B cell (primary cell): Measurements from ENCODE around the gene PRR35. TPM values are rescaled to one million over a fixed set of nuclear protein-coding genes. Genes with fewer than 3 reads are reported as not detected.

Experiments used
- ATAC-seq: fragments of 200-7000 bp; cut with Tn5 transposase; one replicate; pipeline ENCODE4 v1.10.0; 2021; ENCODE audit warnings: low read depth, mild to moderate bottlenecking, moderate number of reproducible peaks, moderate library complexity
- CTCF ChIA-PET: fragments of 350-600 bp; sonication (Branson Sonifier 250); formaldehyde crosslinking; loops from one replicate; lab custom pipeline; 2021; ENCODE audit warnings: antibody characterized with exemption, inconsistent platforms; lab: Charles Lee
- POLR2A ChIA-PET: fragments of 350-600 bp; sonication (Branson Sonifier 250); formaldehyde crosslinking; loops from one replicate; lab custom pipeline; 2021; ENCODE audit warnings: antibody characterized with exemption; lab: Charles Lee
- DNase-seq: peaks from one replicate; pipeline ENCODE4 v3.0.0; 2013
- H2AFZ ChIP-seq: 2 replicates; pipeline ENCODE4 v1.6.1; 2012; ENCODE audit warnings: mild to moderate bottlenecking, low read depth, low read length; ENCODE audit not compliant: insufficient read depth, poor library complexity, severe bottlenecking
- H3K27ac ChIP-seq, 2 donors: 1 replicate in 1 of 2; 2 replicates in 1 of 2; pipeline ENCODE4 v1.5.1; 2012 to 2013; ENCODE audit warnings: low read length in 2 of 2, mild to moderate bottlenecking in 2 of 2, moderate library complexity in 1 of 2
- H3K27me3 ChIP-seq, 4 experiments: fragments of 200-600 bp in 1 of 4; sonication (generic) in 1 of 4; replicated peaks in 1 of 4; 1 replicate in 2 of 4; 2 replicates in 2 of 4; pipeline versions ENCODE4 v1.6.1 to v1.7.0; 2013 to 2016; ENCODE audit warnings: low read length in 3 of 4, mild to moderate bottlenecking in 2 of 4, mixed read lengths in 1 of 4, moderate library complexity in 1 of 4; ENCODE audit not compliant: insufficient read depth in 4 of 4, control insufficient read depth in 3 of 4; ENCODE audit errors: control extremely low read depth in 1 of 4
- H3K36me3 ChIP-seq, 2 experiments: replicated peaks in 1 of 2; 1 replicate in 1 of 2; 2 replicates in 1 of 2; pipeline versions ENCODE4 v1.6.1 to v1.7.1; 2013; ENCODE audit warnings: low read length in 1 of 2; ENCODE audit not compliant: insufficient read depth in 2 of 2, control insufficient read depth in 1 of 2; ENCODE audit errors: control extremely low read depth in 1 of 2, extremely low read depth in 1 of 2
- H3K4me1 ChIP-seq, 2 donors: fragments of 200-600 bp in 1 of 2; sonication (generic) in 1 of 2; 1 replicate in 1 of 2; 2 replicates in 1 of 2; pipeline versions ENCODE4 v1.5.1 to v1.6.1; 2013 to 2017; ENCODE audit warnings: low read length in 2 of 2; ENCODE audit not compliant: control insufficient read depth in 2 of 2, insufficient read depth in 2 of 2
- H3K4me2 ChIP-seq: replicated peaks from 2 replicates; pipeline ENCODE3; 2012; ENCODE audit warnings: mild to moderate bottlenecking, low read depth, low read length; ENCODE audit not compliant: poor library complexity, severe bottlenecking
- H3K4me3 ChIP-seq, 5 experiments: fragments of 200-600 bp in 1 of 5; sonication (generic) in 1 of 5; 1 replicate in 3 of 5; 2 replicates in 2 of 5; pipeline versions ENCODE4 v1.5.1 to v1.7.0; 2011 to 2016; ENCODE audit warnings: low read length in 4 of 5, mild to moderate bottlenecking in 4 of 5, low read depth in 2 of 5, control low read depth in 1 of 5, moderate library complexity in 1 of 5; ENCODE audit not compliant: insufficient read depth in 1 of 5; ENCODE audit errors: control extremely low read depth in 1 of 5, extremely low read depth in 1 of 5
- H3K79me2 ChIP-seq: fragments of 200-600 bp; sonication (generic); one replicate; pipeline ENCODE4 v1.6.0; 2016; ENCODE audit warnings: low read length; ENCODE audit not compliant: control insufficient read depth, insufficient read depth
- H3K9ac ChIP-seq: fragments of 200-600 bp; sonication (generic); 2 replicates; pipeline ENCODE4 v1.6.1; 2017; ENCODE audit warnings: mild to moderate bottlenecking, low read length, moderate library complexity
- H3K9me3 ChIP-seq, 3 donors: one replicate each; pipeline versions ENCODE4 v1.6.1 to v1.7.1; 2013; ENCODE audit warnings: low read length in 2 of 3; ENCODE audit not compliant: control insufficient read depth in 2 of 3, insufficient read depth in 1 of 3; ENCODE audit errors: control extremely low read depth in 1 of 3
- H4K20me1 ChIP-seq: 2 replicates; pipeline ENCODE4 v1.6.0; 2012; ENCODE audit warnings: mild to moderate bottlenecking, low read length; ENCODE audit not compliant: insufficient read depth, control insufficient read depth, poor library complexity, severe bottlenecking
- H3K27ac Mint-ChIP-seq: one replicate; pipeline ENCODE4 v1.8.0; 2021; ENCODE audit warnings: mixed read lengths
- H3K27me3 Mint-ChIP-seq: one replicate; pipeline ENCODE4 v1.8.0; 2021; ENCODE audit warnings: mixed read lengths
- H3K4me1 Mint-ChIP-seq: one replicate; pipeline ENCODE4 v1.8.0; 2021; ENCODE audit warnings: mixed read lengths
- H3K4me3 Mint-ChIP-seq: one replicate; pipeline ENCODE4 v1.8.0; 2021; ENCODE audit warnings: mixed read lengths
- H3K9me3 Mint-ChIP-seq: one replicate; pipeline ENCODE4 v1.8.0; 2022; ENCODE audit warnings: mixed read lengths; ENCODE audit not compliant: insufficient read depth
- CTCF ChIP-seq: fragments of 200-600 bp; IDR thresholded peaks from one replicate; pipeline ENCODE4 v1.8.0; 2022; ENCODE audit warnings: antibody characterized with exemption, mild to moderate bottlenecking
- EZH2 ChIP-seq: IDR thresholded peaks from 2 replicates; pipeline ENCODE4 v1.6.1; 2012; ENCODE audit warnings: borderline replicate concordance, low read depth, mild to moderate bottlenecking, moderate library complexity, low read length; ENCODE audit not compliant: insufficient read depth, poor library complexity, severe bottlenecking
- WGBS: methylation state at CpG from one replicate; pipeline ENCODE4 v1.1.5; 2013; ENCODE audit warnings: missing lambda C conversion rate; ENCODE audit not compliant: insufficient coverage; 5-methylcytosine and 5-hydroxymethylcytosine counted together
- intact Hi-C: fragments of 100-400 bp; cut with micrococcal nuclease; formaldehyde crosslinking; loops from one replicate; pipeline ENCODE4 v1.10.0; 2022
- polyA plus RNA-seq: library from polyadenylated mRNA; depleted of rRNA; stranded (reverse); fragments of >200 nt; gene quantifications from 2 replicates; pipeline ENCODE4 v1.2.3, GENCODE V29; 2012
- total RNA-seq, 2 donors: library from RNA; stranded (reverse); fragments of 120-200 nt in 1 of 2; gene quantifications; 1 replicate in 1 of 2; 2 replicates in 1 of 2; pipeline versions ENCODE4 v1.2.3 to v1.2.4, GENCODE V29; 2013 to 2022

Gene PRR35
- total and polyA plus RNA-seq, 2 donors (not counting 1 experiment from before 2014, with no cell fraction given), result not detected

DNA sequence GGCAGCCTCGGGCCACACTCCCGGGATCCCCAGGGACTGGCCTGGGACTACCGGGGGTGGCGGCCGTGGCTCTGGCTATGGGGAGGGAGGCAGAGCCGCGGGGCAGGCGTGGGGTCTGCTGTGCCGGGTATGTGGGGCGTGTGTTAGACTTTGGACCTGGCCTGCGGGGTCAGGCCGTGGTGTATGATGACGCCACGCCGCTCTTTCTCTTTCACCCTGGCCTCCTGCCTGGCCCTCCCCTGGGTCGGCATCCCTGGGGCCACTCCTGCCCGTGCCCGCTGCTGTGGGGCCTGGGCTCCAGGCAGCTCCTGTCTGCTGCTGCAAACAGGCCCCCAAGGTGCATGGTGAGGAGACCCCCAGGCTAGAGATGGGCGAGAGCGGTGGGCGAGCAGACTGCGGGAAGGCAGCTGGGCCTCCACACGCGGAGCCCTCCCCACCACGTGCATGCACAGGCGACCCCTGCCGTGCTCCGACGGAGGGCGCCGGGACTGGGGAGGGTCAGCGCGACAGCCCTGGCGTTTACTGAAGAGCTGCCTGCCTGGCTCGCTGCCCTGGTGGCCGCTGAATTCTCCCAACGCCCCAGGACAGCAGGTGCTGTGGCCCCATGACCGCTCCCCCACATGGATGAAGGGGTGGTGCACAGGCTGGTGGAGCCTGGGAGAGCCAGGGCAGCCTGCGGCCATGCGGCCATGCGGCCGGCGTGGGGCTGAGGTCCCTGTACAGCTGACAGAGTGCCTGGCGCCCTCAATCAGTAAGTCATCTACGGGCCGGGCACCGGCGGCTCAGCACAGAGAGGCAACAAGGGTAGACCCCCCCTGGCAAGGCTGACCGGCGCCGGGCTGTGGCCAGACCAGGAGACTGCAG is 16.7 kb upstream of the PRR35 start:
- CTCF ChIA-PET, result no interaction called here
- H3K9me3 ChIP-seq, result no peaks in the 10 kb centered on the region
- 97% methylated on average over 51 of the region's 51 CpGs for WGBS

More for the DNA sequence above, 16.7 kb upstream of the PRR35 start:
- TF ChIP-seq CTCF, result no peak
- TF ChIP-seq EZH2, result no peak
- H3K4me2 ChIP-seq, result no peak overlapping the region
- H3K9ac ChIP-seq, result no peak overlapping the region
- H3K4me1 ChIP-seq, result no peaks in the 10 kb centered on the region
- no peaks in the 10 kb centered on the region for H3K9me3 Mint-ChIP-seq
- intact Hi-C loops, result no loop called here
- no peaks in the 10 kb centered on the region for H3K36me3 ChIP-seq
- H3K4me3 ChIP-seq, result no peak overlapping the region
- H3K4me1 Mint-ChIP-seq, result no peaks in the 10 kb centered on the region
- POLR2A ChIA-PET, result no interaction called here
- H3K27ac ChIP-seq, result no peak overlapping the region
- peaks cover 45% of the 10 kb centered on the region for H3K79me2 ChIP-seq
- H3K27me3 Mint-ChIP-seq, result no peaks in the 10 kb centered on the region
- H3K27ac Mint-ChIP-seq, result no peak overlapping the region
- no peak overlapping the region for H3K4me3 Mint-ChIP-seq
- ATAC-seq, result no peak
- no peaks in the 10 kb centered on the region for H3K27me3 ChIP-seq
- no peak for DNase-seq
- H2AFZ ChIP-seq, result no peak overlapping the region
- H4K20me1 ChIP-seq, result peaks cover 56% of the 10 kb centered on the region
